ENCODE measurements around the gene KRT82. TPM values are rescaled to one million over a fixed set of nuclear protein-coding genes. Genes with fewer than 3 reads are reported as not detected.

KRT82 gene
- total RNA-seq, 2 experiments from 2014 or later = not detected

GRCh38 chr12:52439845-52440244 is 33.7 kb upstream of the KRT82 start:
- no peak for DNase-seq
- H3K4me1 Mint-ChIP-seq = no peaks in the 10 kb centered on the region
- no peak for ATAC-seq
- CTCF ChIA-PET = no interaction called here
- H3K27ac Mint-ChIP-seq = no peak overlapping the region
- H3K4me3 Mint-ChIP-seq = no peak overlapping the region
- no peaks in the 10 kb centered on the region for H3K9me3 Mint-ChIP-seq (ENCODE audit: low read depth)
- H3K27me3 Mint-ChIP-seq = peaks cover 51% of the 10 kb centered on the region
- no peaks in the 10 kb centered on the region for H3K36me3 Mint-ChIP-seq

GRCh38 chr12:52439420-52439819 is 33.3 kb upstream of the KRT82 start:
- DNase-seq (no peak), ATAC-seq (no peak)
- H3K36me3 Mint-ChIP-seq = no peaks in the 10 kb centered on the region
- CTCF ChIA-PET = no interaction called here
- no peak overlapping the region for H3K27ac Mint-ChIP-seq
- peaks cover 47% of the 10 kb centered on the region for H3K27me3 Mint-ChIP-seq
- no peaks in the 10 kb centered on the region for H3K9me3 Mint-ChIP-seq (ENCODE audit: low read depth)
- no peaks in the 10 kb centered on the region for H3K4me1 Mint-ChIP-seq
- no peak overlapping the region for H3K4me3 Mint-ChIP-seq

- CTCF ChIA-PET = no interaction called here
- no peak overlapping the region for H3K4me3 Mint-ChIP-seq
- no peak for DNase-seq
- H3K27ac Mint-ChIP-seq = no peak overlapping the region
- no peak for ATAC-seq
- H3K9me3 Mint-ChIP-seq (ENCODE audit: low read depth) = no peaks in the 10 kb centered on the region
- no peaks in the 10 kb centered on the region for H3K4me1 Mint-ChIP-seq
- peaks cover 42% of the 10 kb centered on the region for H3K27me3 Mint-ChIP-seq
- no peaks in the 10 kb centered on the region for H3K36me3 Mint-ChIP-seq
Observed at GRCh38 chr12:52438305-52439301, 32.5 kb upstream of the KRT82 start.

GRCh38 chr12:52437508-52437907 is 31.4 kb upstream of the KRT82 start:
- H3K9me3 Mint-ChIP-seq (ENCODE audit: low read depth) = no peaks in the 10 kb centered on the region
- no peak for DNase-seq

GRCh38 chr12:52436828-52437474 is 30.8 kb upstream of the KRT82 start:
- Mint-ChIP-seq H3K36me3 (no peaks in the 10 kb centered on the region), H3K27ac (no peak overlapping the region), H3K9me3 (ENCODE audit: low read depth) (no peaks in the 10 kb centered on the region), H3K4me1 (no peaks in the 10 kb centered on the region), H3K4me3 (no peak overlapping the region), H3K27me3 (peaks cover 33% of the 10 kb centered on the region)
- ATAC-seq (no peak), DNase-seq (no peak)
- CTCF ChIA-PET = no interaction called here

More at GRCh38 chr12:52437508-52437907, 31.4 kb upstream of the KRT82 start:
- CTCF ChIA-PET = no interaction called here
- Mint-ChIP-seq H3K4me3 (no peak overlapping the region), H3K27ac (no peak overlapping the region), H3K36me3 (no peaks in the 10 kb centered on the region), H3K4me1 (no peaks in the 10 kb centered on the region), H3K27me3 (peaks cover 35% of the 10 kb centered on the region)
- no peak for ATAC-seq

GRCh38 chr12:52436000-52436827 is 30.1 kb upstream of the KRT82 start:
- no peak for ATAC-seq
- H3K27me3 Mint-ChIP-seq = peaks cover 27% of the 10 kb centered on the region
- H3K4me1 Mint-ChIP-seq = no peaks in the 10 kb centered on the region

GRCh38 chr12:52435659-52435999 is 29.5 kb upstream of the KRT82 start:
- no peak for ATAC-seq
- CTCF ChIA-PET = no interaction called here

More at GRCh38 chr12:52436000-52436827, 30.1 kb upstream of the KRT82 start:
- DNase-seq = no peak
- CTCF ChIA-PET = no interaction called here
- Mint-ChIP-seq H3K36me3 (no peaks in the 10 kb centered on the region), H3K4me3 (no peak overlapping the region), H3K27ac (no peak overlapping the region), H3K9me3 (ENCODE audit: low read depth) (no peaks in the 10 kb centered on the region)

GRCh38 chr12:52434760-52435530 is 28.8 kb upstream of the KRT82 start:
- Mint-ChIP-seq H3K27me3 (peaks cover 23% of the 10 kb centered on the region), H3K9me3 (ENCODE audit: low read depth) (no peaks in the 10 kb centered on the region), H3K27ac (no peak overlapping the region), H3K4me3 (no peak overlapping the region), H3K36me3 (no peaks in the 10 kb centered on the region), H3K4me1 (no peaks in the 10 kb centered on the region)
- CTCF ChIA-PET = no interaction called here
- ATAC-seq (no peak), DNase-seq (no peak)

More at GRCh38 chr12:52435659-52435999, 29.5 kb upstream of the KRT82 start:
- Mint-ChIP-seq H3K4me1 (no peaks in the 10 kb centered on the region), H3K36me3 (no peaks in the 10 kb centered on the region), H3K4me3 (no peak overlapping the region), H3K27ac (no peak overlapping the region), H3K27me3 (peaks cover 21% of the 10 kb centered on the region), H3K9me3 (ENCODE audit: low read depth) (no peaks in the 10 kb centered on the region)
- no peak for DNase-seq

- CTCF ChIA-PET = interaction anchor here (0.7 kb wide), 1 partner anchor 1818 kb away, joined by 3 read pairs; no protein-coding TSS in a partner anchor
- ATAC-seq = no peak
Observed at GRCh38 chr12:52434081-52434733, 28.1 kb upstream of the KRT82 start, which contains the start of gene KRT75. Gene KRT75, minus strand, starts transcription at chr12:52434371. Its CDS starts 67 bp downstream, at chr12:52434304.

GRCh38 chr12:52433501-52434080 is 27.5 kb upstream of the KRT82 start:
- no peaks in the 10 kb centered on the region for H3K36me3 Mint-ChIP-seq
- no peak overlapping the region for H3K27ac Mint-ChIP-seq
- no peak for ATAC-seq
- DNase-seq = no peak
- H3K4me1 Mint-ChIP-seq = no peaks in the 10 kb centered on the region
- no peaks in the 10 kb centered on the region for H3K9me3 Mint-ChIP-seq (ENCODE audit: low read depth)
- CTCF ChIA-PET = interaction anchor here (0.7 kb wide), 1 partner anchor 1819 kb away, joined by 3 read pairs; no protein-coding TSS in a partner anchor
- peaks cover 31% of the 10 kb centered on the region for H3K27me3 Mint-ChIP-seq
- H3K4me3 Mint-ChIP-seq = no peak overlapping the region

More at GRCh38 chr12:52434081-52434733, 28.1 kb upstream of the KRT82 start, which contains the start of gene KRT75:
- H3K4me3 Mint-ChIP-seq = no peak within 1 kb of the TSS
- no peak within 1 kb of the TSS for H3K27ac Mint-ChIP-seq
- H3K9me3 Mint-ChIP-seq (ENCODE audit: low read depth) = no peaks in the 10 kb centered on the region
- DNase-seq = no peak
- H3K36me3 Mint-ChIP-seq = no peaks in the 10 kb centered on the region
- H3K27me3 Mint-ChIP-seq = peaks cover 25% of the 10 kb centered on the region
- H3K4me1 Mint-ChIP-seq = no peaks in the 10 kb centered on the region

GRCh38 chr12:52432559-52433207 is 26.5 kb upstream of the KRT82 start:
- H3K9me3 Mint-ChIP-seq (ENCODE audit: low read depth) = no peaks in the 10 kb centered on the region
- ATAC-seq (no peak), DNase-seq (no peak)
- H3K36me3 Mint-ChIP-seq = no peaks in the 10 kb centered on the region
- no peaks in the 10 kb centered on the region for H3K4me1 Mint-ChIP-seq
- H3K27me3 Mint-ChIP-seq = peaks cover 35% of the 10 kb centered on the region
- no peak overlapping the region for H3K4me3 Mint-ChIP-seq
- CTCF ChIA-PET = no interaction called here
- H3K27ac Mint-ChIP-seq = no peak overlapping the region

Data from activated CD8-positive, alpha-beta memory T cell treated with anti-CD3 and anti-CD28 coated beads, Interleukin-2, amount 10 ng/mL, durations not matched to agents 7 days and 5 days (primary cell).